SK-N-SH (cell line): Measurements from ENCODE around the gene USP10. TPM values are rescaled to one million over a fixed set of nuclear protein-coding genes. Genes with fewer than 3 reads are reported as not detected.

Experiments
- CTCF ChIA-PET: fragments of 300-600, 350-600 bp; formaldehyde crosslinking; extraction: SDS; loops from one replicate; lab custom pipeline; 2021; lab: Yijun Ruan, JAX
- POLR2A ChIA-PET: fragments of 350-600 bp; sonication (Branson Sonifier 250); formaldehyde crosslinking; extraction: SDS; loops from one replicate; lab custom pipeline; 2020; ENCODE audit warnings: antibody characterized with exemption, inconsistent platforms; lab: Yijun Ruan, JAX
- DNase-seq: peaks from one replicate; pipeline ENCODE4 v3.0.0; 2012
- H2AFZ ChIP-seq: fragments of 200-600 bp; sonication (generic); 2 replicates; pipeline ENCODE4 v1.8.1; 2016; ENCODE audit warnings: antibody characterized with exemption, mild to moderate bottlenecking, low read depth
- H3F3A ChIP-seq: fragments of 200-600 bp; sonication (generic); replicated peaks from 2 replicates; pipeline ENCODE3; 2016; ENCODE audit warnings: antibody characterized with exemption, mild to moderate bottlenecking; ENCODE audit not compliant: insufficient read depth
- H3K27ac ChIP-seq, 2 experiments: fragments of 200-500 bp in 1 of 2; fragments of 200-600 bp in 1 of 2; sonication (Bioruptor generic) in 1 of 2; sonication (generic), shearing (Covaris generic) in 1 of 2; 2 replicates each; pipeline versions ENCODE4 v1.5.1 to v1.6.1; 2014 to 2016; ENCODE audit warnings: low read depth in 2 of 2, inconsistent platforms in 1 of 2, low read length in 1 of 2, mild to moderate bottlenecking in 1 of 2, mixed read lengths in 1 of 2
- H3K27me3 ChIP-seq: fragments of 200-600 bp; sonication (generic), shearing (Covaris generic); 2 replicates; pipeline ENCODE4 v1.6.1; 2016; ENCODE audit warnings: mixed run types; ENCODE audit not compliant: insufficient read depth
- H3K36me3 ChIP-seq, 2 experiments: fragments of 200-500 bp in 1 of 2; fragments of 200-600 bp in 1 of 2; sonication (Bioruptor generic) in 1 of 2; sonication (generic) in 1 of 2; replicated peaks in 1 of 2; 2 replicates each; pipeline versions ENCODE3 to v1.5.1; 2014 to 2016; ENCODE audit warnings: low read length in 1 of 2, mild to moderate bottlenecking in 1 of 2; ENCODE audit not compliant: insufficient read depth in 2 of 2, control insufficient read depth in 1 of 2
- H3K4me1 ChIP-seq, 2 experiments: fragments of 200-500 bp in 1 of 2; fragments of 200-600 bp in 1 of 2; sonication (Bioruptor generic) in 1 of 2; sonication (generic), shearing (Covaris generic) in 1 of 2; 2 replicates each; pipeline versions ENCODE4 v1.5.1 to v1.6.1; 2014 to 2016; ENCODE audit warnings: low read depth in 1 of 2, low read length in 1 of 2, mixed run types in 1 of 2; ENCODE audit not compliant: insufficient read depth in 2 of 2, control insufficient read depth in 1 of 2
- H3K4me2 ChIP-seq: fragments of 200-600 bp; sonication (generic), shearing (Covaris generic); 2 replicates; pipeline ENCODE4 v1.6.1; 2017; ENCODE audit warnings: mixed run types
- H3K4me3 ChIP-seq, 2 experiments: fragments of 200-500 bp in 1 of 2; fragments of 200-600 bp in 1 of 2; sonication (Bioruptor generic) in 1 of 2; sonication (generic), shearing (Covaris generic) in 1 of 2; 2 replicates each; pipeline versions ENCODE4 v1.5.1 to v1.8.1; 2014 to 2016; ENCODE audit warnings: low read depth in 2 of 2, inconsistent platforms in 1 of 2, low read length in 1 of 2, mild to moderate bottlenecking in 1 of 2, mixed read lengths in 1 of 2, moderate library complexity in 1 of 2
- H3K79me2 ChIP-seq: fragments of 200-600 bp; sonication (generic); 2 replicates; pipeline ENCODE4 v1.8.1; 2017; ENCODE audit warnings: mild to moderate bottlenecking; ENCODE audit not compliant: insufficient read depth
- H3K9ac ChIP-seq: fragments of 200-600 bp; sonication (generic); 2 replicates; pipeline ENCODE4 v1.6.1; 2017; ENCODE audit warnings: mixed run types
- H3K9me2 ChIP-seq: fragments of 200-600 bp; sonication (generic); 2 replicates; pipeline ENCODE4 v1.6.1; 2017; ENCODE audit warnings: mixed run types
- H3K9me3 ChIP-seq: fragments of 200-600 bp; sonication (generic); 2 replicates; pipeline ENCODE4 v1.6.1; 2017; ENCODE audit warnings: mixed run types, mild to moderate bottlenecking, moderate library complexity
- H4K20me1 ChIP-seq: fragments of 200-600 bp; sonication (generic); 2 replicates; pipeline ENCODE4 v1.6.1; 2017; ENCODE audit warnings: mild to moderate bottlenecking, mixed run types; ENCODE audit not compliant: insufficient read depth
- CHD2 ChIP-seq: fragments of 150-350 bp; IDR thresholded peaks from 2 replicates; pipeline ENCODE4 v1.6.1; 2018; ENCODE audit warnings: low read length; ENCODE audit not compliant: partially characterized antibody
- CTCF ChIP-seq: fragments of 200-600 bp; sonication (generic); IDR thresholded peaks from 2 replicates; pipeline ENCODE4 v1.6.1; 2017; ENCODE audit warnings: antibody characterized with exemption, mild to moderate bottlenecking, moderate library complexity
- ELF1 ChIP-seq: IDR thresholded peaks from 2 replicates; pipeline ENCODE4 v1.4.0; 2012
- EZH2phosphoT487 ChIP-seq: fragments of 200-600 bp; sonication (generic); IDR thresholded peaks from 2 replicates; pipeline ENCODE4 v1.6.1; 2017; ENCODE audit warnings: low read depth, mixed run types, mild to moderate bottlenecking, antibody characterized with exemption, moderate library complexity, borderline replicate concordance
- FOXJ3 ChIP-seq: sonication (generic); formaldehyde crosslinking; IDR thresholded peaks from 2 replicates; pipeline ENCODE4 v1.5.1; 2020; ENCODE audit warnings: mild to moderate bottlenecking, missing genetic modification reagents
- JUND ChIP-seq: IDR thresholded peaks from 2 replicates; pipeline ENCODE4 v1.4.0; 2012
- MAX ChIP-seq: IDR thresholded peaks from 2 replicates; pipeline ENCODE4 v1.4.0; 2012; ENCODE audit warnings: low read depth
- MEF2A ChIP-seq: IDR thresholded peaks from 2 replicates; pipeline ENCODE4 v1.4.0; 2012; ENCODE audit warnings: low read depth, borderline replicate concordance
- NFIC ChIP-seq: IDR thresholded peaks from 2 replicates; pipeline ENCODE4 v1.4.0; 2012; ENCODE audit warnings: borderline replicate concordance
- NRF1 ChIP-seq: IDR thresholded peaks from 2 replicates; pipeline ENCODE4 v1.6.1; 2012; ENCODE audit warnings: low read depth, mild to moderate bottlenecking, low read length
- POLR2AphosphoS5 ChIP-seq: IDR thresholded peaks from 2 replicates; pipeline ENCODE4 v1.6.1; 2012; ENCODE audit warnings: low read depth, low read length
- RCOR1 ChIP-seq: fragments of 150-350 bp; IDR thresholded peaks from 2 replicates; pipeline ENCODE4 v1.6.1; 2017; ENCODE audit warnings: antibody characterized with exemption, low read length
- SIN3A ChIP-seq: IDR thresholded peaks from 2 replicates; pipeline ENCODE4 v1.6.1; 2012; ENCODE audit warnings: low read depth, mild to moderate bottlenecking, low read length, moderate library complexity, borderline replicate concordance
- TAF1 ChIP-seq: IDR thresholded peaks from 2 replicates; pipeline ENCODE4 v1.6.1; 2012; ENCODE audit warnings: low read depth, mild to moderate bottlenecking, low read length, moderate library complexity, borderline replicate concordance
- TEAD4 ChIP-seq: IDR thresholded peaks from 2 replicates; pipeline ENCODE4 v1.4.0; 2012; ENCODE audit warnings: mild to moderate bottlenecking, borderline replicate concordance; ENCODE audit not compliant: insufficient read depth
- USF1 ChIP-seq: IDR thresholded peaks from 2 replicates; pipeline ENCODE4 v1.4.0; 2012; ENCODE audit warnings: low read depth, borderline replicate concordance
- ZBTB33 ChIP-seq: IDR thresholded peaks from 2 replicates; pipeline ENCODE4 v1.4.0; 2012; ENCODE audit warnings: low read depth, borderline replicate concordance
- WGBS: methylation state at CpG from one replicate; pipeline ENCODE4 v1.1.6; 2017; ENCODE audit warnings: low lambda C conversion rate; 5-methylcytosine and 5-hydroxymethylcytosine counted together
- polyA plus RNA-seq, 3 experiments: library from polyadenylated mRNA; depleted of rRNA; stranded (reverse); fragments of >200 nt; gene quantifications; 2 replicates each; pipeline ENCODE4 v1.2.3, GENCODE V29; 2012

USP10 gene
- polyA plus RNA-seq, 1 of the 3 experiments (the other 2 are of a cell fraction) = 49.2 TPM

GRCh38 chr16:84756830-84757229 is 57.0 kb downstream of the USP10 start:
- peaks cover 54% of the 10 kb centered on the region for H4K20me1 ChIP-seq
- H3K9me3 ChIP-seq = no peaks in the 10 kb centered on the region
- H3K4me3 ChIP-seq = no peak overlapping the region
- peaks cover 9% of the 10 kb centered on the region for H3F3A ChIP-seq
- ChIA-PET POLR2A (interaction anchor here (0.7 kb wide), 1 partner anchor 196 kb away, joined by 3 read pairs; no protein-coding TSS in a partner anchor), CTCF (interaction anchor here (0.9 to 14.8 kb wide), 8 partner anchors 10 to 330 kb away, joined by 3 to 428 read pairs (median 6); no protein-coding TSS in a partner anchor)
- peaks cover 12 to 25% of the 10 kb centered on the region in 2 experiments for H3K36me3 ChIP-seq
- H3K4me2 ChIP-seq = no peak overlapping the region
- H3K9ac ChIP-seq = no peak overlapping the region
- WGBS = 47% methylated on average over 2 of the region's 2 CpGs
- DNase-seq = no peak
- H2AFZ ChIP-seq = no peak overlapping the region
- no peak for TF ChIP-seq ELF1
- TF ChIP-seq RCOR1 = no peak
- TF ChIP-seq EZH2phosphoT487 = no peak
- TF ChIP-seq, all 33 proteins: peak for 0
- Histone ChIP-seq H3K4me1 (no peaks in the 10 kb centered on the region; a peak in 1 of 4 replicates), H3K79me2 (peaks cover 89% of the 10 kb centered on the region), H3K9me2 (no peaks in the 10 kb centered on the region), H3K27ac (no peak overlapping the region), H3K27me3 (no peaks in the 10 kb centered on the region)

- no peak overlapping the region for H2AFZ ChIP-seq
- no peaks in the 10 kb centered on the region for H3K27me3 ChIP-seq
- peaks cover 4% of the 10 kb centered on the region for H3F3A ChIP-seq
- H3K9me2 ChIP-seq = no peaks in the 10 kb centered on the region
- H3K36me3 ChIP-seq = peaks cover 23 to 38% of the 10 kb centered on the region in 2 experiments
- no peaks in the 10 kb centered on the region for H3K9me3 ChIP-seq
- TF ChIP-seq MAX = no peak
- TF ChIP-seq FOXJ3 (CRISPR knock-in tag) = no peak
- H3K4me1 ChIP-seq = no peaks in the 10 kb centered on the region
- no peak overlapping the region for H3K4me3 ChIP-seq
- ChIA-PET POLR2A (no interaction called here), CTCF (interaction anchor here (0.9 to 14.8 kb wide), 8 partner anchors 9 to 209 kb away, joined by 3 to 428 read pairs (median 6); no protein-coding TSS in a partner anchor)
- H4K20me1 ChIP-seq = peaks cover 49% of the 10 kb centered on the region
- no peak overlapping the region for H3K4me2 ChIP-seq
- H3K27ac ChIP-seq = no peak overlapping the region
- DNase-seq = no peak
- H3K9ac ChIP-seq = no peak overlapping the region
- peaks cover 81% of the 10 kb centered on the region for H3K79me2 ChIP-seq
- 92% methylated on average over 7 of the region's 7 CpGs for WGBS
Observed at GRCh38 chr16:84758627-84759026, 58.8 kb downstream of the USP10 start.

- Histone ChIP-seq H3K9ac (no peak overlapping the region), H3K9me3 (no peaks in the 10 kb centered on the region), H3K36me3 (peaks cover 27 to 42% of the 10 kb centered on the region in 2 experiments), H3K4me3 (no peak overlapping the region), H3K27me3 (no peaks in the 10 kb centered on the region), H3K27ac (no peak overlapping the region), H4K20me1 (peaks cover 45% of the 10 kb centered on the region), H3F3A (peaks cover 4% of the 10 kb centered on the region), H3K4me1 (no peaks in the 10 kb centered on the region), H3K79me2 (peaks cover 76% of the 10 kb centered on the region), H3K9me2 (no peaks in the 10 kb centered on the region), H2AFZ (no peak overlapping the region), H3K4me2 (no peak overlapping the region)
- ChIA-PET CTCF (interaction anchor here (0.9 to 14.8 kb wide), 10 partner anchors 8 to 208 kb away, joined by 3 to 428 read pairs (median 6); no protein-coding TSS in a partner anchor), POLR2A (no interaction called here)
- DNase-seq = no peak
- WGBS = 95% methylated on average over 8 of the region's 8 CpGs
- TF ChIP-seq RCOR1 = no peak
- no peak for TF ChIP-seq CTCF
- TF ChIP-seq TAF1 = no peak
- no peak for TF ChIP-seq USF1
- no peak for TF ChIP-seq FOXJ3 (CRISPR knock-in tag)
- TF ChIP-seq NFIC = no peak
- no peak for TF ChIP-seq NRF1
- TF ChIP-seq MEF2A = no peak
- TF ChIP-seq EZH2phosphoT487 = no peak
- no peak for TF ChIP-seq TEAD4
- no peak for TF ChIP-seq JUND
- TF ChIP-seq POLR2AphosphoS5 = no peak
- TF ChIP-seq CHD2 = no peak
- TF ChIP-seq ZBTB33 = no peak
- no peak for TF ChIP-seq SIN3A
Observed at GRCh38 chr16:84759061-84759460, 59.3 kb downstream of the USP10 start.
